B cell (primary cell): ENCODE data around the gene DNAJB1. TPM values are rescaled to one million over a fixed set of nuclear protein-coding genes. Genes with fewer than 3 reads are reported as not detected.
A peak's percentile ranks its signal among the peaks of the same experiment; 100 is the strongest.

Experiments
- ATAC-seq: fragments of 200-7000 bp; cut with Tn5 transposase; one replicate; pipeline ENCODE4 v1.10.0; 2021; ENCODE audit warnings: low read depth, mild to moderate bottlenecking, moderate number of reproducible peaks, moderate library complexity
- CTCF ChIA-PET: fragments of 350-600 bp; sonication (Branson Sonifier 250); formaldehyde crosslinking; loops from one replicate; lab custom pipeline; 2021; ENCODE audit warnings: antibody characterized with exemption, inconsistent platforms; lab: Charles Lee
- POLR2A ChIA-PET: fragments of 350-600 bp; sonication (Branson Sonifier 250); formaldehyde crosslinking; loops from one replicate; lab custom pipeline; 2021; ENCODE audit warnings: antibody characterized with exemption; lab: Charles Lee
- DNase-seq: peaks from one replicate; pipeline ENCODE4 v3.0.0; 2013
- H2AFZ ChIP-seq: 2 replicates; pipeline ENCODE4 v1.6.1; 2012; ENCODE audit warnings: mild to moderate bottlenecking, low read depth, low read length; ENCODE audit not compliant: insufficient read depth, poor library complexity, severe bottlenecking
- H3K27ac ChIP-seq, 2 donors: 1 replicate in 1 of 2; 2 replicates in 1 of 2; pipeline ENCODE4 v1.5.1; 2012 to 2013; ENCODE audit warnings: low read length in 2 of 2, mild to moderate bottlenecking in 2 of 2, moderate library complexity in 1 of 2
- H3K27me3 ChIP-seq, 4 experiments: fragments of 200-600 bp in 1 of 4; sonication (generic) in 1 of 4; replicated peaks in 1 of 4; 1 replicate in 2 of 4; 2 replicates in 2 of 4; pipeline versions ENCODE4 v1.6.1 to v1.7.0; 2013 to 2016; ENCODE audit warnings: low read length in 3 of 4, mild to moderate bottlenecking in 2 of 4, mixed read lengths in 1 of 4, moderate library complexity in 1 of 4; ENCODE audit not compliant: insufficient read depth in 4 of 4, control insufficient read depth in 3 of 4; ENCODE audit errors: control extremely low read depth in 1 of 4
- H3K36me3 ChIP-seq, 2 experiments: replicated peaks in 1 of 2; 1 replicate in 1 of 2; 2 replicates in 1 of 2; pipeline versions ENCODE4 v1.6.1 to v1.7.1; 2013; ENCODE audit warnings: low read length in 1 of 2; ENCODE audit not compliant: insufficient read depth in 2 of 2, control insufficient read depth in 1 of 2; ENCODE audit errors: control extremely low read depth in 1 of 2, extremely low read depth in 1 of 2
- H3K4me1 ChIP-seq, 2 donors: fragments of 200-600 bp in 1 of 2; sonication (generic) in 1 of 2; 1 replicate in 1 of 2; 2 replicates in 1 of 2; pipeline versions ENCODE4 v1.5.1 to v1.6.1; 2013 to 2017; ENCODE audit warnings: low read length in 2 of 2; ENCODE audit not compliant: control insufficient read depth in 2 of 2, insufficient read depth in 2 of 2
- H3K4me2 ChIP-seq: replicated peaks from 2 replicates; pipeline ENCODE3; 2012; ENCODE audit warnings: mild to moderate bottlenecking, low read depth, low read length; ENCODE audit not compliant: poor library complexity, severe bottlenecking
- H3K4me3 ChIP-seq, 5 experiments: fragments of 200-600 bp in 1 of 5; sonication (generic) in 1 of 5; 1 replicate in 3 of 5; 2 replicates in 2 of 5; pipeline versions ENCODE4 v1.5.1 to v1.7.0; 2011 to 2016; ENCODE audit warnings: low read length in 4 of 5, mild to moderate bottlenecking in 4 of 5, low read depth in 2 of 5, control low read depth in 1 of 5, moderate library complexity in 1 of 5; ENCODE audit not compliant: insufficient read depth in 1 of 5; ENCODE audit errors: control extremely low read depth in 1 of 5, extremely low read depth in 1 of 5
- H3K79me2 ChIP-seq: fragments of 200-600 bp; sonication (generic); one replicate; pipeline ENCODE4 v1.6.0; 2016; ENCODE audit warnings: low read length; ENCODE audit not compliant: control insufficient read depth, insufficient read depth
- H3K9ac ChIP-seq: fragments of 200-600 bp; sonication (generic); 2 replicates; pipeline ENCODE4 v1.6.1; 2017; ENCODE audit warnings: mild to moderate bottlenecking, low read length, moderate library complexity
- H3K9me3 ChIP-seq, 3 donors: one replicate each; pipeline versions ENCODE4 v1.6.1 to v1.7.1; 2013; ENCODE audit warnings: low read length in 2 of 3; ENCODE audit not compliant: control insufficient read depth in 2 of 3, insufficient read depth in 1 of 3; ENCODE audit errors: control extremely low read depth in 1 of 3
- H4K20me1 ChIP-seq: 2 replicates; pipeline ENCODE4 v1.6.0; 2012; ENCODE audit warnings: mild to moderate bottlenecking, low read length; ENCODE audit not compliant: insufficient read depth, control insufficient read depth, poor library complexity, severe bottlenecking
- H3K27ac Mint-ChIP-seq: one replicate; pipeline ENCODE4 v1.8.0; 2021; ENCODE audit warnings: mixed read lengths
- H3K27me3 Mint-ChIP-seq: one replicate; pipeline ENCODE4 v1.8.0; 2021; ENCODE audit warnings: mixed read lengths
- H3K4me1 Mint-ChIP-seq: one replicate; pipeline ENCODE4 v1.8.0; 2021; ENCODE audit warnings: mixed read lengths
- H3K4me3 Mint-ChIP-seq: one replicate; pipeline ENCODE4 v1.8.0; 2021; ENCODE audit warnings: mixed read lengths
- H3K9me3 Mint-ChIP-seq: one replicate; pipeline ENCODE4 v1.8.0; 2022; ENCODE audit warnings: mixed read lengths; ENCODE audit not compliant: insufficient read depth
- EZH2 ChIP-seq: IDR thresholded peaks from 2 replicates; pipeline ENCODE4 v1.6.1; 2012; ENCODE audit warnings: borderline replicate concordance, low read depth, mild to moderate bottlenecking, moderate library complexity, low read length; ENCODE audit not compliant: insufficient read depth, poor library complexity, severe bottlenecking
- WGBS: methylation state at CpG from one replicate; pipeline ENCODE4 v1.1.5; 2013; ENCODE audit warnings: missing lambda C conversion rate; ENCODE audit not compliant: insufficient coverage; 5-methylcytosine and 5-hydroxymethylcytosine counted together
- intact Hi-C: fragments of 100-400 bp; cut with micrococcal nuclease; formaldehyde crosslinking; loops from one replicate; pipeline ENCODE4 v1.10.0; 2022
- polyA plus RNA-seq: library from polyadenylated mRNA; depleted of rRNA; stranded (reverse); fragments of >200 nt; gene quantifications from 2 replicates; pipeline ENCODE4 v1.2.3, GENCODE V29; 2012
- total RNA-seq, 2 donors: library from RNA; stranded (reverse); fragments of 120-200 nt in 1 of 2; gene quantifications; 1 replicate in 1 of 2; 2 replicates in 1 of 2; pipeline versions ENCODE4 v1.2.3 to v1.2.4, GENCODE V29; 2013 to 2022
- TF ChIP-seq, protein P1 (sequence below): fragments of 200-600 bp; IDR thresholded peaks from one replicate; pipeline ENCODE4 v1.8.0; 2022; ENCODE audit warnings: antibody characterized with exemption, mild to moderate bottlenecking

The DNAJB1 gene
- total and polyA plus RNA-seq, 2 donors (not counting 1 experiment from before 2014, with no cell fraction given): 72.8 to 194 TPM

DNA sequence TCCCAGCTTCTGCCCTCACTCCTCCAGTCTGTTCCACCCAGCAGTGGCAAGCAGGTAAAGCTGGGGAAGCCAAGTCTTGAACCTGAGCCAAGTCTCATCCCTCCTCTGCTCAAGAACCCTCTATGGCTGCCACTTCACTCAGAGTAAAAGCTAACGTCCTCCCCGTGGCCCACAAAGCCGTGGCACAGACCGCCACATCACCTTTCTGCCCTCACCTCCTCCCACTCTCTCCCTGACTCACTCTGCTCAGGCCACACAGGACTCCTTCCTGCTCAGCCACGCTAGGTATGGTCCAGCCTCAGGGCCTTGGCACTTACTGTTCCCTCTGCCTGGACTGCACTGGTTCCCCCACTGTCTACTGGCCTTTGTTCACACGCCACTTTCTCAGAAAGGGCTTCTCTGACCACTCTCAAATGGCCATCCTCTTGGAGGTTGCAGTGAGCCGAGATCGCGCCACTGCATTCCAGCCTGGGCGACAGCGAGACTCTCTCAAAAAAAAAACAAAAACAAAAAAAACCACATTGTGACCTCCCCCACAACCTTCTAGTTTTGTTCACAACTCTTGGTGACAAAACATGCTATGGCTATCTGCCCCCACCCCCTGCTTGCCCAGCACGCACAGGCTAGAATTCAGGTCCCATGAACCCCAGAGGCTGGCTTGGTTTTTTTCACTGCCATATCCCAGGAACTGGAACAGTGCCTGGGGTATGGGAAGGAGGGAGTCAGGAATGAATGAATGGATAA is 37.9 kb upstream of the DNAJB1 start:
- Mint-ChIP-seq H3K9me3 (no peaks in the 10 kb centered on the region), H3K4me3 (peak overlapping the region; percentile 41), H3K4me1 (peaks cover 34% of the 10 kb centered on the region), H3K27ac (no peak overlapping the region), H3K27me3 (no peaks in the 10 kb centered on the region)
- ChIA-PET POLR2A (interaction anchor here (0.6 to 1.3 kb wide), 3 partner anchors 38 to 718 kb away, joined by 3 to 5 read pairs (median 4); partner anchors contain the start of gene DNAJB1), CTCF (interaction anchor here (0.9 to 4.3 kb wide), 18 partner anchors 9 to 219 kb away, joined by 3 to 36 read pairs (median 6); partner anchors contain the start of genes NDUFB7 and ZNF333)
- TF ChIP-seq EZH2: no peak
- TF ChIP-seq, protein P1, sequence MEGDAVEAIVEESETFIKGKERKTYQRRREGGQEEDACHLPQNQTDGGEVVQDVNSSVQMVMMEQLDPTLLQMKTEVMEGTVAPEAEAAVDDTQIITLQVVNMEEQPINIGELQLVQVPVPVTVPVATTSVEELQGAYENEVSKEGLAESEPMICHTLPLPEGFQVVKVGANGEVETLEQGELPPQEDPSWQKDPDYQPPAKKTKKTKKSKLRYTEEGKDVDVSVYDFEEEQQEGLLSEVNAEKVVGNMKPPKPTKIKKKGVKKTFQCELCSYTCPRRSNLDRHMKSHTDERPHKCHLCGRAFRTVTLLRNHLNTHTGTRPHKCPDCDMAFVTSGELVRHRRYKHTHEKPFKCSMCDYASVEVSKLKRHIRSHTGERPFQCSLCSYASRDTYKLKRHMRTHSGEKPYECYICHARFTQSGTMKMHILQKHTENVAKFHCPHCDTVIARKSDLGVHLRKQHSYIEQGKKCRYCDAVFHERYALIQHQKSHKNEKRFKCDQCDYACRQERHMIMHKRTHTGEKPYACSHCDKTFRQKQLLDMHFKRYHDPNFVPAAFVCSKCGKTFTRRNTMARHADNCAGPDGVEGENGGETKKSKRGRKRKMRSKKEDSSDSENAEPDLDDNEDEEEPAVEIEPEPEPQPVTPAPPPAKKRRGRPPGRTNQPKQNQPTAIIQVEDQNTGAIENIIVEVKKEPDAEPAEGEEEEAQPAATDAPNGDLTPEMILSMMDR: no peak
- ATAC-seq (no peak), DNase-seq (no peak)
- intact Hi-C loops: no loop called here
- H2AFZ ChIP-seq: peak overlapping the region; percentile 3
- peaks cover 0 to 3% of the 10 kb centered on the region in 2 experiments for H3K36me3 ChIP-seq
- H3K27me3 ChIP-seq: no peaks in the 10 kb centered on the region
- no peak overlapping the region for H3K4me3 ChIP-seq
- WGBS: 92% methylated on average over 12 of the region's 12 CpGs
- peaks cover 91% of the 10 kb centered on the region for H3K79me2 ChIP-seq
- peaks cover 78% of the 10 kb centered on the region for H4K20me1 ChIP-seq
- peaks cover 10 to 24% of the 10 kb centered on the region in 2 donors for H3K4me1 ChIP-seq
- H3K27ac ChIP-seq: no peak overlapping the region
- H3K9me3 ChIP-seq: peaks cover 0 to 3% (median 0%) of the 10 kb centered on the region in 3 donors
- no peak overlapping the region for H3K9ac ChIP-seq
- peak overlapping the region; percentile 74 for H3K4me2 ChIP-seq

DNA sequence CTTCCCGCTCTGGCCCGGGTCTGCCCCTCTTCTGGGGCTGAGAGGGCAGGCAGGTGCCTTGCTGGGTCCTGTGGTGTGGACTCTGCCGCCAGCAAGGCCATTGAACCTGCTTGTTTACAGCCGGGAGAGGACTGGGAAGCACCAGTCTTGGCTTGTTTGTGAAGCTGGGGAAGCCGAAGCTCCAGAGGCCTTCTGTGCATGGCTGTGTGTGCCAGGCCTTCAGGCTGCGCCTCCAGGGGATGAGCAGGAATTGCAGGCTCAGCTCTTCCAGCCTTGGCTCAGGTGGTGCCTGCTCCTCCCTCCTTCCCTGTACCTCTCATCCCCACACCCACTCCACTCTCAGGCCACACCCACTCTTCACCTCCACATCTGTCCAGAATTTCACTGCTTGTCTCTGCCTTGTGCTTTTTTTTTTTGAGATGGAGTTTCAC is 36.2 kb upstream of the DNAJB1 start:
- ChIA-PET CTCF (interaction anchor here (0.6 to 4.3 kb wide), 7 partner anchors 10 to 530 kb away, joined by 3 to 36 read pairs (median 5); partner anchors contain the start of gene ZNF333), POLR2A (interaction anchor here (0.7 to 1.0 kb wide), 2 partner anchors 57 to 481 kb away, joined by 3 read pairs; no protein-coding TSS in a partner anchor)
- TF ChIP-seq, protein P1: no peak
- no peak for TF ChIP-seq EZH2
- 79% methylated on average over 6 of the region's 6 CpGs for WGBS
- no peak overlapping the region for H3K27ac ChIP-seq
- no peak overlapping the region for H3K4me3 Mint-ChIP-seq
- intact Hi-C loops: no loop called here
- H3K4me3 ChIP-seq: no peak overlapping the region
- H4K20me1 ChIP-seq: peaks cover 75% of the 10 kb centered on the region
- no peak overlapping the region for H3K4me2 ChIP-seq
- DNase-seq (no peak), ATAC-seq (no peak)
- H2AFZ ChIP-seq: no peak overlapping the region
- H3K4me1 ChIP-seq: peaks cover 22 to 33% of the 10 kb centered on the region in 2 donors
- no peaks in the 10 kb centered on the region for H3K27me3 Mint-ChIP-seq
- peaks cover 0 to 5% of the 10 kb centered on the region in 2 experiments for H3K36me3 ChIP-seq
- H3K9me3 Mint-ChIP-seq: no peaks in the 10 kb centered on the region
- no peaks in the 10 kb centered on the region for H3K27me3 ChIP-seq
- H3K9me3 ChIP-seq: peaks cover 0 to 3% (median 0%) of the 10 kb centered on the region in 3 donors
- peaks cover 42% of the 10 kb centered on the region for H3K4me1 Mint-ChIP-seq
- H3K9ac ChIP-seq: no peak overlapping the region
- H3K27ac Mint-ChIP-seq: no peak overlapping the region
- peaks cover 89% of the 10 kb centered on the region for H3K79me2 ChIP-seq
